Measurements from ENCODE around the gene MYO9A. TPM values are rescaled to one million over a fixed set of nuclear protein-coding genes. Genes with fewer than 3 reads are reported as not detected.

Gene MYO9A
- polyA plus RNA-seq, 3 donors: 3.9 to 6.6 (median 5.0) TPM

DNA sequence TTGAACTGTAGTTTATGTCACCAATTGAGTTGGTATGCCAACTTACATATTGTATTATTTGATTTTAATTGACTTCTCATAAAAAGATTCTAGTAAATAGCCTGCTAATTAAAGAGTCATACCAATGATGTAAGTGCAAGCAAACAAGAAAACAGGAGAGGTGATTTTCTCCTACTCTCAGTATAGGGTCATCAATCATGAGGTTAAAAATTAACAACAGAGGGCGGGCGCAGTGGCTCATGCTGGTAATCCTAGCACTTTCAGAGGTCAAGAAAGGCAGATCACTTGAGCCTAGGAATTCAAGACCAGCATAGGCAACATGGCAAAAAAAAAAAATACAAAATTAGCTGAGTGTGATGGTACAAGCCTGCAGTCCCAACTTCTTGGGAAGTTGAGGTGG is 108.7 kb downstream of the MYO9A start:
- no peaks in the 10 kb centered on the region for H3K4me1 ChIP-seq (ENCODE audit: control insufficient read depth in 1 of 2, insufficient read depth in 2 of 2, low read length in 2 of 2)
- Mint-ChIP-seq H3K4me1 (no peaks in the 10 kb centered on the region), H3K36me3 (peaks cover 21 to 34% of the 10 kb centered on the region in 2 donors), H3K27ac (no peak overlapping the region), H3K9me3 (no peaks in the 10 kb centered on the region), H3K27me3 (ENCODE audit: low read depth in 3 of 3) (no peaks in the 10 kb centered on the region), H3K4me3 (no peak overlapping the region)
- no peak overlapping the region for H2AFZ ChIP-seq (ENCODE audit: insufficient read depth, low read depth, low read length, poor library complexity, severe bottlenecking)
- H3K9ac ChIP-seq (ENCODE audit: insufficient read depth, low read length, poor library complexity, severe bottlenecking): no peak overlapping the region
- TF ChIP-seq, protein P1, sequence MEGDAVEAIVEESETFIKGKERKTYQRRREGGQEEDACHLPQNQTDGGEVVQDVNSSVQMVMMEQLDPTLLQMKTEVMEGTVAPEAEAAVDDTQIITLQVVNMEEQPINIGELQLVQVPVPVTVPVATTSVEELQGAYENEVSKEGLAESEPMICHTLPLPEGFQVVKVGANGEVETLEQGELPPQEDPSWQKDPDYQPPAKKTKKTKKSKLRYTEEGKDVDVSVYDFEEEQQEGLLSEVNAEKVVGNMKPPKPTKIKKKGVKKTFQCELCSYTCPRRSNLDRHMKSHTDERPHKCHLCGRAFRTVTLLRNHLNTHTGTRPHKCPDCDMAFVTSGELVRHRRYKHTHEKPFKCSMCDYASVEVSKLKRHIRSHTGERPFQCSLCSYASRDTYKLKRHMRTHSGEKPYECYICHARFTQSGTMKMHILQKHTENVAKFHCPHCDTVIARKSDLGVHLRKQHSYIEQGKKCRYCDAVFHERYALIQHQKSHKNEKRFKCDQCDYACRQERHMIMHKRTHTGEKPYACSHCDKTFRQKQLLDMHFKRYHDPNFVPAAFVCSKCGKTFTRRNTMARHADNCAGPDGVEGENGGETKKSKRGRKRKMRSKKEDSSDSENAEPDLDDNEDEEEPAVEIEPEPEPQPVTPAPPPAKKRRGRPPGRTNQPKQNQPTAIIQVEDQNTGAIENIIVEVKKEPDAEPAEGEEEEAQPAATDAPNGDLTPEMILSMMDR (IDR thresholded peaks at IDR 0.05): no peak
- H3K79me2 ChIP-seq (ENCODE audit: insufficient read depth, low read length): no peaks in the 10 kb centered on the region
- intact Hi-C loops (cut with micrococcal nuclease): no loop called here
- H3K27me3 ChIP-seq (ENCODE audit: control insufficient read depth in 2 of 2, insufficient read depth in 2 of 2, low read length in 2 of 2): no peaks in the 10 kb centered on the region
- no peak for DNase-seq
- no peak overlapping the region for H3K4me2 ChIP-seq (replicated peaks; ENCODE audit: extremely low read depth, low read length, poor library complexity, severe bottlenecking)
- no peaks in the 10 kb centered on the region for H3K9me3 ChIP-seq (replicated peaks in 1 of 2; ENCODE audit: control insufficient read depth in 1 of 2, insufficient read depth in 1 of 2, low read length in 2 of 2)
- H3K36me3 ChIP-seq (replicated peaks in 1 of 2; ENCODE audit: control insufficient read depth in 1 of 2, insufficient read depth in 2 of 2, low read length in 2 of 2): peaks cover 2 to 27% of the 10 kb centered on the region in 2 donors
- no peaks in the 10 kb centered on the region for H4K20me1 ChIP-seq (ENCODE audit: insufficient read depth, low read length)
- 100% methylated on average over 2 of the region's 2 CpGs for WGBS (ENCODE audit: insufficient coverage)
- no peak overlapping the region for H3K27ac ChIP-seq (ENCODE audit: low read depth in 1 of 2, low read length in 2 of 2)
- no peak overlapping the region for H3K4me3 ChIP-seq (replicated peaks in 1 of 3; ENCODE audit: low read depth in 2 of 3, low read length in 3 of 3)

DNA sequence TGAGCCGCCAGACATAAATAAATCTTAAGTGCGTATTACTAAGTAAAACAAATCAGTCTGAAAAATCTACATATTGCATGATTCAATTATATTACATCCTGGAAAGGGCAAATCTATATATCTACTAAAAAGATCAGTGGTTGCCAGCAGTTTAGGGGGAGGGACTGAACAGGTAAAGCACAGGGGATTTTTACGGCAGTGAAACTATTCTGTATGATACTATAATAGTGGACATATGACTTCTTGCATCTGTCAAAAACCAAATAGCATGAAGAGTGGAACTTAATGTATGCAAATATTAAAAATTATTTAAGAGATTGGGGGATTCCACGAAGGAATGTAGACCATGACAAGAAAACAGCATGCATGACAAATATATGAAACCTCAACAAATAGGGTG is 111.6 kb downstream of the MYO9A start:
- Histone ChIP-seq H2AFZ (ENCODE audit: insufficient read depth, low read depth, low read length, poor library complexity, severe bottlenecking) (no peak overlapping the region), H3K4me3 (replicated peaks in 1 of 3; ENCODE audit: low read depth in 2 of 3, low read length in 3 of 3) (no peak overlapping the region), H3K4me2 (replicated peaks; ENCODE audit: extremely low read depth, low read length, poor library complexity, severe bottlenecking) (no peak overlapping the region), H3K9ac (ENCODE audit: insufficient read depth, low read length, poor library complexity, severe bottlenecking) (no peak overlapping the region), H3K4me1 (ENCODE audit: control insufficient read depth in 1 of 2, insufficient read depth in 2 of 2, low read length in 2 of 2) (no peaks in the 10 kb centered on the region), H3K27ac (ENCODE audit: low read depth in 1 of 2, low read length in 2 of 2) (no peak overlapping the region), H3K27me3 (ENCODE audit: control insufficient read depth in 2 of 2, insufficient read depth in 2 of 2, low read length in 2 of 2) (no peaks in the 10 kb centered on the region), H3K79me2 (ENCODE audit: insufficient read depth, low read length) (no peaks in the 10 kb centered on the region), H4K20me1 (ENCODE audit: insufficient read depth, low read length) (no peaks in the 10 kb centered on the region), H3K9me3 (replicated peaks in 1 of 2; ENCODE audit: control insufficient read depth in 1 of 2, insufficient read depth in 1 of 2, low read length in 2 of 2) (no peaks in the 10 kb centered on the region), H3K36me3 (replicated peaks in 1 of 2; ENCODE audit: control insufficient read depth in 1 of 2, insufficient read depth in 2 of 2, low read length in 2 of 2) (peaks cover 5 to 27% of the 10 kb centered on the region in 2 donors)
- H3K36me3 Mint-ChIP-seq: peaks cover 25 to 52% of the 10 kb centered on the region in 2 donors
- peaks cover 0 to 3% (median 0%) of the 10 kb centered on the region in 7 donors for H3K9me3 Mint-ChIP-seq
- no peaks in the 10 kb centered on the region for H3K4me1 Mint-ChIP-seq
- intact Hi-C loops (cut with micrococcal nuclease): no loop called here
- H3K27ac Mint-ChIP-seq: no peak overlapping the region
- TF ChIP-seq, protein P1 (IDR thresholded peaks at IDR 0.05): no peak
- DNase-seq: no peak
- 100% methylated on average over 1 of the region's 4 CpGs for WGBS (ENCODE audit: insufficient coverage)
- H3K4me3 Mint-ChIP-seq: no peak overlapping the region
- H3K27me3 Mint-ChIP-seq (ENCODE audit: low read depth in 3 of 3): no peaks in the 10 kb centered on the region
